Fibroblast of lung (primary cell): ENCODE data around the gene TMA7B. TPM values are rescaled to one million over a fixed set of nuclear protein-coding genes. Genes with fewer than 3 reads are reported as not detected.
A peak's percentile ranks its signal among the peaks of the same experiment; 100 is the strongest.

Source experiments
- DNase-seq, 2 donors: peaks; one replicate each; pipeline versions ENCODE4 v3.0.0 to v3.0.0-alpha.2; 2010; ENCODE audit warnings: low read depth in 2 of 2
- H2AFZ ChIP-seq: 2 replicates; pipeline ENCODE4 v1.5.1; 2012; ENCODE audit warnings: low read length, control low read depth, inconsistent platforms
- H3K27ac ChIP-seq: 2 replicates; pipeline ENCODE4 v1.5.1; 2011; ENCODE audit warnings: low read length, control low read depth; ENCODE audit not compliant: insufficient read depth
- H3K27me3 ChIP-seq: 2 replicates; pipeline ENCODE4 v1.5.1; 2011; ENCODE audit warnings: mild to moderate bottlenecking, low read length; ENCODE audit not compliant: control insufficient read depth, insufficient read depth
- H3K36me3 ChIP-seq: 2 replicates; pipeline ENCODE4 v1.5.1; 2011; ENCODE audit warnings: low read length; ENCODE audit not compliant: control insufficient read depth, insufficient read depth
- H3K4me1 ChIP-seq: 2 replicates; pipeline ENCODE4 v1.5.1; 2011; ENCODE audit warnings: low read length; ENCODE audit not compliant: control insufficient read depth, insufficient read depth; ENCODE audit errors: extremely low read depth
- H3K4me2 ChIP-seq: 2 replicates; pipeline ENCODE4 v1.5.1; 2011; ENCODE audit warnings: low read length, control low read depth; ENCODE audit not compliant: insufficient read depth; ENCODE audit errors: extremely low read depth
- H3K4me3 ChIP-seq, 4 experiments: fragments of 200-600 bp in 1 of 4; sonication (generic) in 1 of 4; replicated peaks in 1 of 4; 2 replicates each; pipeline ENCODE4 v1.5.1; 2011 to 2016; ENCODE audit warnings: low read length in 4 of 4, low read depth in 3 of 4, mild to moderate bottlenecking in 3 of 4, control low read depth in 2 of 4, inconsistent platforms in 1 of 4, mixed read lengths in 1 of 4; ENCODE audit not compliant: insufficient read depth in 1 of 4; ENCODE audit errors: control extremely low read depth in 1 of 4
- H3K79me2 ChIP-seq: 2 replicates; pipeline ENCODE4 v1.5.1; 2012; ENCODE audit warnings: mild to moderate bottlenecking, low read length, inconsistent platforms; ENCODE audit not compliant: control insufficient read depth, insufficient read depth
- H3K9ac ChIP-seq: 2 replicates; pipeline ENCODE4 v1.5.1; 2011; ENCODE audit warnings: mild to moderate bottlenecking, low read length, control low read depth; ENCODE audit not compliant: insufficient read depth
- H3K9me3 ChIP-seq: 2 replicates; pipeline ENCODE4 v1.5.1; 2012; ENCODE audit warnings: low read depth, low read length; ENCODE audit not compliant: control insufficient read depth, insufficient read depth
- H4K20me1 ChIP-seq: 2 replicates; pipeline ENCODE4 v1.5.1; 2011; ENCODE audit warnings: low read length; ENCODE audit not compliant: control insufficient read depth, insufficient read depth; ENCODE audit errors: extremely low read depth
- CTCF ChIP-seq, 2 donors: IDR thresholded peaks in 1 of 2; conservative IDR thresholded peaks in 1 of 2; 1 replicate in 1 of 2; 2 replicates in 1 of 2; pipeline ENCODE4 v1.5.1; 2011 to 2012; ENCODE audit warnings: low read length in 2 of 2, control low read depth in 1 of 2, inconsistent platforms in 1 of 2, low read depth in 1 of 2, mild to moderate bottlenecking in 1 of 2
- EZH2 ChIP-seq: IDR thresholded peaks from 2 replicates; pipeline ENCODE4 v1.5.1; 2012; ENCODE audit warnings: low read length, control low read depth, mild to moderate bottlenecking; ENCODE audit errors: missing control alignments
- polyA plus RNA-seq, 2 donors: library from polyadenylated mRNA; depleted of rRNA in 1 of 2; stranded (reverse) in 1 of 2; unstranded in 1 of 2; fragments of >200 nt; gene quantifications; 2 replicates each; pipeline ENCODE4 v1.2.1, GENCODE V29; 2011 to 2012; ENCODE audit warnings: missing spikeins in 1 of 2
- total RNA-seq: library from RNA; depleted of rRNA; stranded (reverse); fragments of >200 nt; gene quantifications from 2 replicates; pipeline ENCODE4 v1.2.1, GENCODE V29; 2014

TMA7B gene
- total and polyA plus RNA-seq, 2 donors (not counting 1 experiment from before 2014, with no cell fraction given): not detected

- Histone ChIP-seq H2AFZ (no peak overlapping the region), H3K27me3 (peaks cover 29% of the 10 kb centered on the region), H3K9me3 (no peaks in the 10 kb centered on the region), H4K20me1 (no peaks in the 10 kb centered on the region), H3K36me3 (no peaks in the 10 kb centered on the region), H3K4me2 (no peak overlapping the region), H3K4me1 (no peaks in the 10 kb centered on the region), H3K79me2 (no peaks in the 10 kb centered on the region), H3K9ac (no peak overlapping the region), H3K27ac (no peak overlapping the region), H3K4me3 (no peak overlapping the region)
- TF ChIP-seq CTCF (conservative IDR thresholded peaks at IDR 0.05 in 1 of 2, IDR thresholded peaks at IDR 0.05 in 1 of 2; ENCODE audit: low read depth in 1 of 2, low read length in 2 of 2) (no peak), EZH2 (no peak)
- no peak for DNase-seq
These were observed 46.4 kb downstream of the TMA7B start for GRCh38 chr22:40006641-40007040.

GRCh38 chr22:40007853-40008710, 47.9 kb downstream of the TMA7B start:
- no peak overlapping the region for H3K4me3 ChIP-seq
- peaks cover 29% of the 10 kb centered on the region for H3K27me3 ChIP-seq
- TF ChIP-seq EZH2: no peak
- TF ChIP-seq CTCF (conservative IDR thresholded peaks at IDR 0.05 in 1 of 2, IDR thresholded peaks at IDR 0.05 in 1 of 2; ENCODE audit: low read depth in 1 of 2, low read length in 2 of 2): no peak
- H2AFZ ChIP-seq: no peak overlapping the region
- H3K36me3 ChIP-seq: no peaks in the 10 kb centered on the region
- no peak for DNase-seq
- H3K4me2 ChIP-seq: no peak overlapping the region
- no peak overlapping the region for H3K9ac ChIP-seq
- H3K4me1 ChIP-seq: no peaks in the 10 kb centered on the region
- H4K20me1 ChIP-seq: no peaks in the 10 kb centered on the region
- no peaks in the 10 kb centered on the region for H3K9me3 ChIP-seq
- H3K79me2 ChIP-seq: no peaks in the 10 kb centered on the region
- H3K27ac ChIP-seq: no peak overlapping the region

- H3K79me2 ChIP-seq: no peaks in the 10 kb centered on the region
- no peaks in the 10 kb centered on the region for H3K9me3 ChIP-seq
- H3K27ac ChIP-seq: no peak overlapping the region
- no peaks in the 10 kb centered on the region for H3K4me1 ChIP-seq
- no peak overlapping the region for H3K4me3 ChIP-seq
- no peaks in the 10 kb centered on the region for H4K20me1 ChIP-seq
- DNase-seq: peak in 1 of 2 donors; percentile 26
- no peak overlapping the region for H3K9ac ChIP-seq
- TF ChIP-seq EZH2: no peak
- TF ChIP-seq CTCF (conservative IDR thresholded peaks at IDR 0.05 in 1 of 2, IDR thresholded peaks at IDR 0.05 in 1 of 2; ENCODE audit: low read depth in 1 of 2, low read length in 2 of 2): no peak
- H3K36me3 ChIP-seq: no peaks in the 10 kb centered on the region
- no peak overlapping the region for H3K4me2 ChIP-seq
- H3K27me3 ChIP-seq: peaks cover 29% of the 10 kb centered on the region
- H2AFZ ChIP-seq: no peak overlapping the region
These were observed 48.6 kb downstream of the TMA7B start for GRCh38 chr22:40008726-40009291.
